SK-N-MC (cell line): ENCODE measurements around the gene NAP1L4.

ENCODE experiments used
- EZH2 ChIP-seq: fragments of 200-600 bp; sonication (generic); IDR thresholded peaks from one replicate; pipeline ENCODE4 v1.6.1; 2017; ENCODE audit warnings: antibody characterized with exemption
- FOXP2 ChIP-seq: optimal IDR thresholded peaks from 2 replicates; pipeline ENCODE3; 2011; ENCODE audit warnings: mild to moderate bottlenecking, moderate library complexity; ENCODE audit not compliant: insufficient read depth; ENCODE audit errors: extremely low read length, control extremely low read depth
- POLR2AphosphoS5 ChIP-seq: IDR thresholded peaks from 2 replicates; pipeline ENCODE4 v1.6.1; 2012; ENCODE audit warnings: mild to moderate bottlenecking, low read depth, low read length, borderline replicate concordance

DNA sequence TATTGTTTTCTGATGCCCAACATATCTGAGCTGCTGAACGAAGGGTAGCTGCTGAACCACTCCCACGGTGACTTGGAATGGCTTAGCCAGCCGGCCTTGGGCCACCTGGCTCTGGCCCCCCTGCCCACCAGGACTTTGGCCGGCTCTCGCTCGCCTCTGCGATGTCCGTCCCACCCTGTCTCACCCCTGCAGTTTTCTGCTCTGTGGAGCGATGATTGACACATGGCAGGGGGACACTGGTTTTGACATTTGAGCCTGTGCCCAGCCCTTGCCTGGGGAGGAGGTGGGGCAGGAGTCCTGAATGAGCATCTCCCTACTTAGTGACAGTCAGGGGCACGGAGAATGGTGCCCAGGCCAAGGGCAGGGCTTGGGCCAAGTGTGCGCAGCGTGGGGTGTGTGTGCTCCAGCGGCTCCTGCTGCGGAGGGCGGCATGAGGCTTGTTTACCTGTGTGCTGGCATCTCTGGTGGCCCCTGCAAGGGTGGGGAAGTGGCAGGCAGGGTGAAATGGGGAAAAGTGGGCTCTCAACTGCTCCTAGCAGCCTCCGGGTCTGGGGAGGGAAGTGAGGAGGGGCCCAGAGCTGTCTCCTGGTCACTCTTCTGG, 90.8 kb downstream of the NAP1L4 start:
- TF ChIP-seq EZH2, result no peak
- TF ChIP-seq POLR2AphosphoS5, result no peak
- no peak for TF ChIP-seq FOXP2
